HuH-7 (cell line): ENCODE measurements around the gene COL17A1.
A peak's percentile ranks its signal among the peaks of the same experiment; 100 is the strongest.

Experiments used
- DNase-seq: peaks from one replicate; pipeline ENCODE4 v3.0.0; 2011; ENCODE audit warnings: low spot score

Gene COL17A1

DNA sequence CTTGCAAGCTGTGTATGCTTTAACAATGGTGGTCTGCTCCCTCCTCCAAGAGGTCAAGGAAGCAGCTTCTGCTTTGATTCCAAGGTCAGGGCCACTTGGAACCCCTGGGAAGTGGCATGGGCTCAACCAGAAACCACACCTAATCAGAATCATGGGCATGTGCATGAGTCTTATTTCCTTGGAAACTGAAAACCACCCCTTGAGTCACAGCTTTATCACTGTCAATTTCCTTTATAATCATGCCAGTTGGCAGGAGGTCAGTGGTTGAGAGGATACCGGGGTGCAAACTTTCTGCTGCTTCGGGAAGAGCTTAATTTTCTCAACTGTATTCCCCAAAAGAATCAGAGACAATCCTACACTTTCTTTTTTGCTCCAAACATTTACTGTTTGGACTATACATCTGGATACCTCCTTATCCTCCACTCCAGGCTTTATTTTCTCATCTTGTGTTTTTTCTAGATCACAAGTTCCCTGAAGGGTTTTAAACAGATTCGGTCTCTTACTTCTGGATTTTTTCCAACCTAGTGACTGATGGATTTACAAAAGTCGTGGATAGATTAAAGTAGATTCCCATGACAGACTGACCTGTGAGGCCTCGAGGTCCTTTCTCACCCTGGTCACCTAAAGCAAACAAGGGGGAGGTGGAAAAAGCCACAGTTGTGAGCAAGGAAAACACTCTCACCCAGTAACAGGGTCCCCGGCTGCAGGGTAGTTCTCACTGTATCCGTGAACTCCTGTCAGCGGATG, 36.0 kb downstream of the COL17A1 start:
- no peak for DNase-seq

DNA sequence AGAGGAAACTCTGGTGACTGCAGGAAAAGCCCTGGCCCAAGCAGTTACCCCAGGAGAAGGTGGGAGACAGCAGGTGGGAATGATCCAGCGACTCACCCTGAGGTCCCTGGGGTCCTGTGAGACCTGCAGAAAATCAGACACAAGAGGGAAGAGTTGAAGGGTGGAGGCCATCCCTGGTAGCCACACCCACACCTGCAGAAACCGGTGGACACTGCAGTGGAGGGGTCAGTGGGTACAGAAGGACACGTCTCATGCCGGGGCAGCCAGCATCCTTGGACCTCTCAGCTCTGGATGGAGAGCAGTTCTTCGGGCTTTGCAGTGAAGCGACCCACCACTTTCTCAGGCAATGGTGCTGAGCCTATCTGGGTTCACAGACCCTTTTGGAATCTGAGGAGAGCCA, 39.0 kb downstream of the COL17A1 start:
- DNase-seq = no peak

DNA sequence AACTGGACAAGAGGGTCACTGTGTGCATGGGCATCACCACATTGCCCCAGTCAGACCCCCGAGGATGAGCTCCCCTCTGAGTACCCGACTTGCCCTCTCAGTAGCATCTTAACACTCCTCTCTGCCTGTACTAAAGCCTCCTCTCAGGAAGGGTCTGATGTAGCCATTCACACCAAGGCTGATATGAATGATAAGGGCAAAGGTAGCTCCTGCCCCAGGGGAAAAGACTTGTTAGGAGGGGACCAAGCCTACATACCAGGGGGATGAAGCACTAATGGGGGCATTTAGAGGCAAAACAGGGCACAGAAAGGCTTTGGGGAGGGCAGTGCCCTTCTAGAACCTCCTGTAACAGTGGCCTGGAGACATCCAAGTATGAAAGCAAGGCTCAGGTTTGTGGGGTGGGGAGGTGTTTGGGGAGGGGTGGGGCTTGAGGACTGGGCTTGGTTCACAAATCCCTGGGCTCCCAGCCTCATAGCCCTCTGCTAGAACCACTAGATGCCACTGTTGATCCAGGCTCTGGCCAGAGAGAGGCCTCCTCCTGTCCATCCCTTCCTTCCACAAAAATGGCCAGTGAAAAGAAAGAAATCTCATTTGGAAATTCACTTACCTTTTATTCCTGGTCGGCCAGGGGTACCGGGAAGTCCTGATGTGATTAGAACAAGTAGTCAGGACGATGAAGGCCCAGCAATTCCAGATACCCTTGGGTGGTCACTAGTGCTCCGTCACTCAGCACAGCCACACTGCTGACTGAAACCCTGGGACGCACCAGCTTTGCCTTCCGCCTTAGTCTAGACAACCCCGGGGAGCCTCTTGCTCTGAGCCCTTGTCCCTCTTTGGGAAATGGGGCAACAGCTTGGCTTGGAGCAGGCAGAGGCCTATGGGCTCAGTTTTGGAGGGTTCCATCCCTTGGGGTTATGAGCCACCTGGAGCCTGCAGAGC, 40.3 kb downstream of the COL17A1 start:
- DNase-seq = peak; percentile 32

DNA sequence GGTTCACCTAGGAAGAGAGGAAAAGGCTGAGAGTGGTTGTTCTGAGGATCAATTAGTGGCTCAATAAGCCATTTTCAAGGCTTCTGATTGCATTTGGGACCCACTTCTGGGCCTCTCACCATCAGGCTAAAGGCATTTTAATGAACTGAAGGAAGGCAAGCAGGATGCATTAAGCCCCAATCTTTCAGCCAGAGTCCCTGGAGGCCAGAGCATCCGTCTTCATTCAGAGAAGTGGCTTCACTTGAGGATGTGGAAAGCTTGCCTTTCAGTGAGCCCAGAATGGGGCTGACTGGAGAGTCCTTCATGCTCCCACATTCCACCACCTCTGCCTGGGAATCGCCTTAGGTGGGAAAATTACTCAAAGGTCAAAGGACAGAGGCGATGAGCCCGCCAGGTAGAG, 41.8 kb downstream of the COL17A1 start:
- no peak for DNase-seq

DNA sequence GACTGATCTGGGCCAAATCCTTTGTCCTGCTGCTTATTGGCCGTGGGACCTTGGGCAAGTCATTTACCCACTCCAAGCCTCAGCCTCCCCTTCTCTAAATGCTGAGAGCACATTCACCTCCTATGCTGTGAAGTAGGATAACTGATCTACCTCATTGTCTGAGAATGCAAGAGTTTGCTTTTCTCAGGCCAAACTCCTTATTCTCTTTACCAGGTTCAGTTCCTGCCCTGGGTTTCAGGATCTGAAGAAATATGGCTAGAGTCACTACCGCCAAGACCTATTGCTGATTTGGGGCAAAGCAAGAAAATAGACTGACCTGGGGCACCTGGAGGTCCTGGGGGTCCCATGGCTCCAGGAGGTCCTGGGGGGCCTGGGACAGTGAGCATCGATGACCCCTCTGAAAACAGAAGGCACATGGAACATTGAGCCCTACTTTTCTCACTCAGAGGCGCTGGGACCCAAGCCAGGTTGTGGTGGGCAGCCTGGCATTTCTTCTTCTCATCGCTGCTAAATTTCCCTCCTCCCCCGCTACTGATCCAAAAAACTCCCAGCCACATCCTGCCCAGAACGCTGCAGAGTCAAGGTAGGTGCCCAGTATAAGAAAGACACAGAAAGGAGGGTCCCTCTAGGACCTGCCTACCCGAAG, 42.4 kb downstream of the COL17A1 start:
- DNase-seq = no peak

DNA sequence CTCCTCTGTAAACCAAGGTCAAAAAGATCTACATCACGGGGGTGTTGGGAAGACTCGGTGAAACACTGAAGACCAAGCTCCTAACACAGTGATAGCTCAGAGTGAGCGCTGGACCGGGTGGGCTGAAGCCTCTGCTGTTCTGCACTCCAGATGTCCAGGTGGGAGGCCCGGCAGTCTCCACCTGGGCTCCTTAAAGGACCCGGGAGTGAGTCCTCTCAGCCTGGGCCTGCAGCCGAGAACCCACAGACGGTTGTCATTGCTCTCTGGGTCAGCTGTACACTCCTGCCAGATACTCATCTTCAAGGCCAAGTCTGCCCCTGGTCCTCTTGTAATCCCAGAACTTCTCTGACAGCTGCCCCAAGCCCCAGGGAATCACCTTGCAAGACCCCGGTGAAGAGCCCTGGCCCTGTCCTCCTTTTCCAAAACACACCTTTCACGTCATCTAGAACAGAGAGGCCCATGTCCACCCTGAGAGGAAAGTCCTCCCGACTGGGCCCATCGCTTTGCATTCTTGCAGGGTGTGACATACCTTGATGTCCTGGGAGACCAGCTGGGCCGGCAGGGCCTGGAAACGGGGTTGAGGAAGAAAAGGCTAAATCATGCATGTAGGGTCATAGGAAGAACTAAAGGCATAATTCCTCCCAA, 43.7 kb downstream of the COL17A1 start:
- no peak for DNase-seq

DNA sequence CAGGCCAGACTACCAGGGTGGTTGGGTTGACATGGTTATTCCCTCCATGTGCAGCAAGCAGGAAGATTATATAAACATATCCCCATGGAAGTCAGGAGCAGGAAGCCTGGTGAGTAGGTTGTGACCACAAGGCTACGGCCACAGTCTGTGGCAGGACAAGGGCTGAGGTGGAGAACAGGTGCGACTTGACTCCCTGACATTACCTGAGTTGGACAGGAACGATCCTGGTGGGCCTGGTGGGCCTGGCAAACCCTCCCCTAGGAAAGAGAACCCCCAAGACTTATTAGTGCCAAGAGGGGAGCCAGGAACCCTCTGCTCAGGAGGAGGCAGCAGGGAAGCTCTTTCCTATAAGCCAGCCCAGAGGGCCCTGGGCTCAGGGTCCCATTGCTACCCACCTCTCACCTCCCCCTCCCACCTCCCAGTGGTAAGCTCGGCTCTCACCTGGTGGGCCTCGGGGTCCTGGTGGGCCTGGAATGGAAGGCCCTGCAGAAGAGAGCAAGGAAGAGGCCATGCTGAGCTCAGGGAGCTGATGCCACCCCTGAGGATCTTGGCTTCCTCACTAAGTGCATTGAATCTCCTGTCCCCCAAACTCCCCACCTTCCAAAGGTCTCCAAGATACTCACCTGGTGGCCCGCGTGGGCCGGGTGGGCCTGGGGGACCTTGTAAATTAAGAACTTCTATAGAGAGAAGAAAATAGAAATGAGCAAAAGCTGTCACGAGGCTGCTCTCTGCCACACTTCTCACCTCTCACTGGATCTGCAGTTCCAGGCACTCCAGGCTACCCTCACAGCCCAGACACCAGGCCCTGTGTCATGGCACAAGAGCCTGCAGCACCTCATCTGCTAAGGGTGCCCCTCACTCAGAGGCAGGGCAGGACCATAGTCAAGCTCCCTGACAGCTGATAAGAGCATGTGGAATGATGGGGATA, 44.6 kb downstream of the COL17A1 start:
- no peak for DNase-seq

DNA sequence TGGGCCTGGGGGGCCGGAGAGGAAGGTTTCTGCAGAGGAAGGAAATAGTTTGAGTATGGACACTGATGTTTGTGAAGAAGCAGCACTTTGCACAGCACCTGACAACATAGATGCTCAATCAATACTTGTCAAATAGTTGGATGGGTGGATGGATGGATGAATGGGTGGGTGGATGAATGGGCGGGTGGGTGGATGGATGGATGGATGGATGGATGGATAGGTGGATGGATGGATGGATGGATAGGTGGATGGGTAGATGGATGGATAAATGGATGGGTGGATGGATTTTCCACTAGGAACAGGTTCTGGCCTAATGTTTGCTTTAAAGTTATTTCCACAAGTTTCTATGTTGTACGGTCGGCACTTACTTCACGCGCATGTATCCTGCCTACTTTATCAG, 45.3 kb downstream of the COL17A1 start:
- no peak for DNase-seq

DNA sequence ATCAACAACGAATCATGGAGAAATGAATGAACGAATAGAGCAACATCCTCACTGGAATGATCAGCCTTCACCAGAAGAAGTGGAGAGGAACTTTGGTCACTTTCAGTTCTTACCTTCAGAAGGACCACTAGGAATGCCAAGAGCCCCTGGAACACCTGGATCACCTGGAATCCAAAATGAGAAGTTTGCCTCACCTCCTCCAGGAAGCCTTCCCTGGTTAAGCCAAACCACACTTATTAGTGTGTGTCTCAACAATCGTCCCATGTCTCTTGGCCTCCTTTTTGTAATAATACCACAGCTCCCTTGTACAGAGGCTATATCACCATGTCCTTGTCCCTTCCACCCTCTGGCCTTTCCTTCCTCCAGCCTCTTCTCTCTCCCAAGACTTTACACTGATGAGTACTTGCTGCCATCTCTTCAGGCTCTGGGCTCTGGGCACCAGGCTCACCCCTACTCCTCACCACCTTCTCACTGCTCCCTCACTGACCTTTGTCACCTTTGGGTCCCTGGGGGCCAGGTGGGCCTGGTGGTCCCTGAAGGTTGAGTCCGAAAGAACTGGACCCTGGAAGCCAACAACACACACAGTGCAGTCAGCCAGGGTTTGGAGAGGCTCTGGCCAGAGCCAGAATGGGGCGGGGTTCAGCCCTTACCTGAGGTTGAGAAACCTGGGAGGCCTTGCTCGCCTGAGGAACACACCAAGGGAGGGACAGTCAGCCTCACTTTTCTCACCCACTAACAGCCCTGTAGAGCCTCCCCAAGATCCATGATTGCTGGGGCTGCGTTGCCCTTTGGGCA, 46.5 kb downstream of the COL17A1 start:
- no peak for DNase-seq

DNA sequence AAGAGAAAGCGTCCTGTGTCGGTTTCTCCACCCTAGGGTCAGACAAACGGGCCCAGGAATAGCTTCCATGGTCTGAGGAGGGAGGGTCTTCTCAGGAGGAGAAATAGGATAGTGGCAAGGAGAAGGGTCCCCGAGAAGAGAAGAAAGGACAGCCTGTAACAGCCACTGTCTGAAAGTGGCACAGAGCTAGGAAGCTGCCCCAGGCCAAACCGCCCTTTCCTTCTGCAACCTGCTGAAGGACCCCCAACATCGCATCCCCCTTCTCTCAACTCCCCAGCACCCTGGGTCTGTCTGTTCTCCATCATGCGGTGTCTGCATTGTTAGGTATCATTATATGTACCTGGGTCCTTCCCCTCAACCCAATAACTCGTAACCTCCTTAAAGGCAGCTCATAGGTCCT, 47.1 kb downstream of the COL17A1 start:
- no peak for DNase-seq

DNA sequence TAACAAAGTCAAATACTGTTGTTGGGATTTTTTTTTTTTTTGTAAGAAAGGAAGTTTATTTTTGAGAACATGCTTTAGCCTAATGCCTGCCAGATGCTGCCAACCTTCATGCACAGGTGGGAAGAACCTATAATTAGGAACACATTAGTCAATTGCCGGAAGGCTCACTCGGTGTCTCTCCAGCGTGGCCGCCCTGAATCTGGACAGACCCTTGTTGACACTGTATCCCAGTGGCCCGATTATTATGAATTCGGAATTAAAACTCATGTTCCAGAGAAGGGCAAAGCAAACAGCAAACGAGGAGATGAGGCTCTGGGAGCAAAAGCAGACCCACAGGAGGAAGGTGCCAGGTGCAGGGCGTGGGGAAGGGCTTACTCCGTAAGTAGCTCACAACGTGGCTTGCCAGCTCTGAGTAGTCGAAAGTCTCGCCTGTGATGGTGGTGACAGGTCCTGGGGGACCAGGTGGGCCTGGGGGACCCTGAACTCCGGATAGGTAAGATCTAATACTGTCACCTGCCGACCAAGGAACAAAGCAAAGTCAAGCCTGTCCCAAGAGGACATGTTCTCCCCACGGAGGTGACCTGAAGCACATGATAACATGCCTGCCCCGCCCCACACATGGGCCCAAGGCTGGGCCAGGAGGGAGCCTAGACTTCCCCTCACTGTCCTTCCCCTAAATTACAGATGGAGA, 48.3 kb downstream of the COL17A1 start:
- DNase-seq = no peak

DNA sequence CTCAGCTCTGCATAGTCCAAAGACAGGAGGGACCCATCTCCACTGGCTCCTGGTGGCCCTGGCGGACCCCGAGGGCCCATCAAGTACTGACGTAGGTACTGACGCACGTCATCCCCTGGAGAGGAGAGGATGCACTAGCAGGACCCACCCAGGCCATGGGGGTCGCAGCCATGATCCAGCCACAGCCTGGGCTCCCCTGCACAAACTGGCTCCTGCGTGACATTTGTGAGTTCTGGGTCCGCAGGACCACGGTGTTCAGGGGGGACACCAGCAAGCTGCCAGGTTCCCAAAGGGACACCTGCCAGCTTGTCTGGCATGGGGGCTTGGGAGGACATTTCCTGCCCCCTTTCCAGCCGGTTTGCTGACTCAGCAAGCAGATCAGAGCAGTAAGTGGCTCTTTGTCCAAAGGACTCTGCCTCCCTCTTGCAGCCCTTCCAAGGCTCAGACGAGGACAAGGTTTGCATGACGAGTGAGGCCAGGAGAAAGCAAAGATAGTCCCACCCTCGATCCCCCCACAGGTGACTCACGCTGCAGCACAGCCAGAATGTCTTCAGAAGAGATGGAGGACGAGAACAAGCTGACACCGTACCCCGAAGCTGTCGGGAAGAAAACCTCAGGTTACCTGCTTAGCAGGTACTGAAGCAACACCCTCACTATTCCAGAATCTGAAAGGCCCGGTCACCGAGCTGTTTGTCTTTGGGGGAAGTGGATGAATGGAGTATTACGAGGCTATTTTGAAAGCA, 49.0 kb downstream of the COL17A1 start:
- DNase-seq = no peak

DNA sequence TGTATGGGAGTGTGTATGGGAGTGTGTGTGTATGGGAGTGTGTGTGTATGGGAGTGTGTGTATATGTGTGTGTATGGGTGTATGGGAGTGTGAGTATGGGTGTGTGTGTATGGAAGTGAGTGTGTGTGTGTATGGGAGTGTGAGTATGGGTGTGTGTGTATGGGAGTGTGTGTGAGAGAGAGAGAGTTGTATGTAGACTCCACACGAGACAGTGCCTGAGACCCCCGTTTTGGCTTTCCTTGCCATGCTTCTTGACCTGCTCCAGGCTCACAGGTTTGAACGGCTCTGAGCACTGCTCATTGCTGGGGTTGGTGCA, 49.7 kb downstream of the COL17A1 start:
- no peak for DNase-seq

DNA sequence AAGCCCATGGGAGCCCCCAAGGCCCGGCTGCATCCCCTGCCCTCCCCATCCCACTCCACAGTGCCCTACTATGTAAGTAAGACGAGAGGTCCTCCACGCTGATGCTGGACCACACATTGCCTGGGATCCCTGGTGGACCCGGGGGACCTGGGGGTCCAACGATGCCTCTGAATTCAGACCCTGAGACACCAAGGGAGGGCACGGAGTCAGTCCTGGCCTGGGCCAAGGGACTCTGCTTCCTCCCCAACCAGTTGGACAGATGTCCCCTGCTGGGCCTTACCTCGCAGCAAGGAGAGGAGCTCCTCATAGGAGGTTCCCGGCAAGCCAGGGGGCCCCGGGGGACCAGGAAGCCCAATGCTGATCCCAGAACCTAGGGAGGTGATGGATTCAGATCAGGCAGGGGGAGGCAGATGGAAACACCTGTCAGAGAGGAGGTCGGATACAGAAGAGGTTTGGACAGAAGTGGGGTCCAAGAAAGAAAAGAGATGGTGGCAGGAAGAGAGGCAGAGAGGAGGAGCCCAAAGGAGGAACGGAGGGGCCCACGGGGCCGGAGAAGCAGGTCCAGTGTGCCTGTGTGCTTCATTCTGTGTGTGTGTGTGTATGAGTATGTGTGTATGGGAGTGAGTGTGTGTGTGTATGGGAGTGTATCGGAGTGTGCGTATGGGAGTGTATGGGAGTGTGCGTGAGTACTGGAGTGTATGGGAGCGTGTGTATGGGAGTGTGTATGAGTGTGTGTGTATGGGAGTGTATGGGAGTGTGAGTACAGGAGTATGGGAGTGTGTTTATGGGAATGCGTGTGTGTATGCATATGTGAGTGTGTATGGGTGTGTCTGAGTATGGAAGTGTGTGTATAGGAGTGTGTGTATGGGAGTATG, 50.2 kb downstream of the COL17A1 start:
- no peak for DNase-seq

DNA sequence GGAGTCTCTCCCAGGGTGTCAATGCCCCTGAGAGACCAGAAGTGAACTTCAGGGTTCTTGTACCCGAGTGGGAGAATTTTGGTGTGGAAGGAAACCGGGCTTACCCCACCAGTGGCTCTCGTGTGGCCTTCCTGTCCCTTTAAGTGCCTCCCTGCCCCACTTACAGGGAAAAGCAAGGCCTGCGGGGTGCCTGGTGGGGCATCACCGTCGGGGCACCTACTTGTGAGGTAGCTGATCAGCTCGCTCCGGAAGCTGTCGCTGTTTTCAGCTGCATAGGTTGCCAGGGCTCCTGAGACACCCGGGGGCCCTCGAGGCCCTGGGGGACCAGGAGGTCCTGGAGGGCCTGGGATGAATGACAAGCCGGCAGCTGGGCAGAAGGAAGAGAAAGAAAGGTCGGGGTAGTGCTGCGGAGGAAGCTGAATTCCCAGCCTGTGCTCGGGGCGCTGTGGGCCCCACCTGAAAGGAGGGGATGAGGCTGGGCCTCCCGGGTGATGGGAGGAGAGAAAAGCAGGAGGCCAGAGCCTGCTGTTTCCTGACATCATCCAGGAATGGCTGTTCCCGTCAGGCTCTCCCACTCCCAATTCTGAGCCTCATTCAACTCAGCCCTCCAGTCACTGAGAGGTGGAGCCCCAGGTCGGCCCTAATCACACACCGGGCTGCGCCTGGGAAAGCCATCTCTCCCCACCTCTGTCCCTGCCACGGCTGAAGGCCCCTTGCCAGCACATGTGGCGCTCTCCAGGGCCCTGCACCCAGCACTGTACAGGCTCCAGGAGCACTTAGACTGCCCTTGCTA, 51.1 kb downstream of the COL17A1 start:
- DNase-seq = no peak

DNA sequence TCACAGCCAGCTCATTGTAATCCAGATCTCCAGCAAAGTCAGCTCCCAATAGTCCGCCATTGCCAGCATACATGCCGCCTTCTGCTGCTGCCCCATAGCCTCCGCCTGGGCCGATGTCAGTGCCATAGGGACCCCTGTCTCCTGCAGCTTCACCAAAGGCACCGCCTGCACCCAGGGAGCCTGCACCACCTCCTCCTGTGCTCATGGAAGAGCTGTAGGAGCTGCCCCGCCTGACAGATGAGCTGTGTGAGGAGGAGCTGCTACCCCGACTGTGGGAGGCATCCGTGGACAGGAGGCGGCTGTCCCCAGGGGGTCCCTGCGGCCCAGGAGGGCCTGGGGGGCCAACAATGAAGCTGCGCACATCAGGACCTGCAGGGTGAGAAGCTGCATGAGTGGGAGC, 51.7 kb downstream of the COL17A1 start:
- no peak for DNase-seq

DNA sequence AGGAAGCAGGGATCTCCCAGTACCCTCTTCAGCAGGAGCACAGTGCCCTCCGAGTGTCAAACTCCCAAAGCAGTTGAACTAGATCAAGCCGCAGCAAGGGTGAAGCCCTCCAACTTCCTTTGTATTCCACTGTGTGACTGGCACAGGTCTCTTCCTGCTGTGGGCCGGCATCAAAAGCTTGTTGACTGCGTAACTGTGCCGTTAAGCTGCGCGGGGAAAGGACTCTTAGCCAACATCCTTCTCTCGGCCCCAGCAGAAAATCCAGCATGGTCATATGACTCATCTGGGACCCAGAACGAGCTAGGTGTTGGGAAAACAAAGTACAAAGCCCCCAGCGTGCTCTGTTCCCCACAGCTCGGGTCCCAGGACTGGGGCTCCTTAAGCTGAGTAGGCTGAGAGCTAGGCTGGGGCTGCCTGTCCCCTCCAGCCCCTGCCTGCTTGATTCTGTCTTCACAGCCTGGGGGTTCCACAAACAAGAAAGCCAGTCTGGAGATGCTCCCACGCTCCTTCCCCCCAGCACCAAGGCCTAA, 52.2 kb downstream of the COL17A1 start:
- no peak for DNase-seq
